GM12864 (cell line): ENCODE data around the gene NEMP1.

Source experiments
- DNase-seq: peaks from one replicate; pipeline ENCODE4 v3.0.0-alpha.2; 2011; ENCODE audit warnings: low read depth
- H3K4me3 ChIP-seq: 2 replicates; pipeline ENCODE4 v1.5.1; 2011; ENCODE audit warnings: mild to moderate bottlenecking, low read depth, low read length, control low read depth
- CTCF ChIP-seq: IDR thresholded peaks from 2 replicates; pipeline ENCODE4 v1.5.1; 2011; ENCODE audit warnings: low read depth, mild to moderate bottlenecking, moderate library complexity, low read length, control low read depth, inconsistent platforms; ENCODE audit errors: missing control alignments

NEMP1 gene

GRCh38 chr12:57099047-57099714 lies 20.6 kb upstream of the NEMP1 start:
- no peak for DNase-seq

GRCh38 chr12:57098546-57098945 lies 20.0 kb upstream of the NEMP1 start:
- DNase-seq: no peak
- no peak for TF ChIP-seq CTCF
- no peak overlapping the region for H3K4me3 ChIP-seq

More at GRCh38 chr12:57099047-57099714, 20.6 kb upstream of the NEMP1 start:
- TF ChIP-seq CTCF: no peak
- H3K4me3 ChIP-seq: no peak overlapping the region

GRCh38 chr12:57097554-57097835 lies 18.9 kb upstream of the NEMP1 start:
- no peak overlapping the region for H3K4me3 ChIP-seq
- TF ChIP-seq CTCF: no peak
- no peak for DNase-seq

GRCh38 chr12:57096748-57097553 lies 18.4 kb upstream of the NEMP1 start:
- DNase-seq: no peak
- TF ChIP-seq CTCF: no peak
- no peak overlapping the region for H3K4me3 ChIP-seq

- no peak overlapping the region for H3K4me3 ChIP-seq
- DNase-seq: no peak
- no peak for TF ChIP-seq CTCF
These were observed 17.5 kb upstream of the NEMP1 start for GRCh38 chr12:57096099-57096572.

- TF ChIP-seq CTCF: no peak
- no peak for DNase-seq
- no peak overlapping the region for H3K4me3 ChIP-seq
These were observed 16.8 kb upstream of the NEMP1 start for GRCh38 chr12:57095440-57095839.
